ENCODE measurements around the gene SAMD11.

GRCh38 chr1:963746-964525 is 40.2 kb downstream of the SAMD11 start:
- TF ChIP-seq, protein P1, sequence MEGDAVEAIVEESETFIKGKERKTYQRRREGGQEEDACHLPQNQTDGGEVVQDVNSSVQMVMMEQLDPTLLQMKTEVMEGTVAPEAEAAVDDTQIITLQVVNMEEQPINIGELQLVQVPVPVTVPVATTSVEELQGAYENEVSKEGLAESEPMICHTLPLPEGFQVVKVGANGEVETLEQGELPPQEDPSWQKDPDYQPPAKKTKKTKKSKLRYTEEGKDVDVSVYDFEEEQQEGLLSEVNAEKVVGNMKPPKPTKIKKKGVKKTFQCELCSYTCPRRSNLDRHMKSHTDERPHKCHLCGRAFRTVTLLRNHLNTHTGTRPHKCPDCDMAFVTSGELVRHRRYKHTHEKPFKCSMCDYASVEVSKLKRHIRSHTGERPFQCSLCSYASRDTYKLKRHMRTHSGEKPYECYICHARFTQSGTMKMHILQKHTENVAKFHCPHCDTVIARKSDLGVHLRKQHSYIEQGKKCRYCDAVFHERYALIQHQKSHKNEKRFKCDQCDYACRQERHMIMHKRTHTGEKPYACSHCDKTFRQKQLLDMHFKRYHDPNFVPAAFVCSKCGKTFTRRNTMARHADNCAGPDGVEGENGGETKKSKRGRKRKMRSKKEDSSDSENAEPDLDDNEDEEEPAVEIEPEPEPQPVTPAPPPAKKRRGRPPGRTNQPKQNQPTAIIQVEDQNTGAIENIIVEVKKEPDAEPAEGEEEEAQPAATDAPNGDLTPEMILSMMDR (IDR thresholded peaks at IDR 0.05) = no peak
- no peak for TF ChIP-seq POLR2A (IDR thresholded peaks at IDR 0.05)
- TF ChIP-seq EP300 (IDR thresholded peaks at IDR 0.05; ENCODE audit: low read depth) = no peak
- no peak for TF ChIP-seq POLR2AphosphoS5 (IDR thresholded peaks at IDR 0.05)

All from transverse colon (tissue), 4 donors.